Left ventricle myocardium superior (tissue), 1 donor: ENCODE data around the gene SLC30A2. TPM values are rescaled to one million over a fixed set of nuclear protein-coding genes. Genes with fewer than 3 reads are reported as not detected.

Experiments used
- ATAC-seq: fragments of 200-7000 bp; cut with Tn5 transposase; one replicate; pipeline ENCODE4 v1.9.1; 2020; ENCODE audit warnings: mild to moderate bottlenecking, moderate library complexity
- DNase-seq: peaks from one replicate; pipeline ENCODE4 v3.0.0-alpha.2; 2020
- intact Hi-C: fragments of 100-400 bp; cut with micrococcal nuclease; formaldehyde crosslinking; loops from one replicate; pipeline ENCODE4 v1.11.0; 2022
- total RNA-seq: library from RNA; stranded (reverse); fragmentation: NEBNext Ultra II Directional; extraction: Animal tissue kit (Norgen Biotek cat#: 25700); gene quantifications from one replicate; pipeline ENCODE4 v1.2.1, GENCODE V29; 2021
- donor health status: DM: no; HTN: yes; CAD: no; lungs with severe emphysema.

The SLC30A2 gene
- total RNA-seq, 1 donor from 2014 or later, result 6.4 TPM

DNA sequence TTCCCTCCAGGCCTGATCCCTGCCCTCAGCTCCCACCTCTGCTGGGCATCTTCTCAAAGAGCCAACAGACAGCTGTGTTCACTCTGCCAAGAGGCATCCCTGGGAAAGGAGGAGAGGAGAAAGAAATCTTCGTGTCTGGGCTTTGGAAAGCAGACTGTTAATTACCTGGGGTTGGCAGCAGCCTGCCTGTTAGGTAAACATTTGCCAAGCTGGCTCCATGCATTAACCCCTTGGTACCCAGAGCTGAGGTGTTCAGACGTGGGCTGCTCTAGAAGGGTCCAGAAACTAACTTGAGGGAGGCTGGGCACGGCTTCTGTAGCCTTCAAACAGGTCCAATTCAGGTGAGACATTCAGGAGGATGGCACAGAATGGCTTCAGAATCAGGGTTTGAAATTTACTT is 33.1 kb downstream of the SLC30A2 start:
- ATAC-seq, result no peak
- DNase-seq, result no peak
- intact Hi-C loops, result no loop called here

DNA sequence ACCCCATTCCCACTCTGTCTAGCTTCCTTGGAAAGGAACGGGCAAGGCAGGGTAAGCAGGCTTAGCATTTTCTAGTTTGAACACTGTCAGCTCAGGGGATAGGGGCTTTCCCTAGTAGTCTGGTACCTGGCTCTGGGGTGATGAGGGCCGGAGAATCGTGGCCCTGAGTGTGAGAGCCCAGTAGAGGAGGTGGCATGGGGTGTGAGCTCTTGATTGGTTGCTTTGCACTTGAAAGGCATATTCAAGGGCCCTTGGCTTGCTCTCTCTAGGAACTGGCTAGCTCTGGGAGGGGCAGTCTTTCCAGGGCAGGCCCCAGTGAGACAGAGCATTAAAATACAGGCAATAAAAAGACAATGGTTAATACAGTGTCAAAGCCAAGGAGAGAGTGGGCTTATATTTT is 35.1 kb downstream of the SLC30A2 start:
- intact Hi-C loops, result no loop called here
- DNase-seq (no peak), ATAC-seq (no peak)

DNA sequence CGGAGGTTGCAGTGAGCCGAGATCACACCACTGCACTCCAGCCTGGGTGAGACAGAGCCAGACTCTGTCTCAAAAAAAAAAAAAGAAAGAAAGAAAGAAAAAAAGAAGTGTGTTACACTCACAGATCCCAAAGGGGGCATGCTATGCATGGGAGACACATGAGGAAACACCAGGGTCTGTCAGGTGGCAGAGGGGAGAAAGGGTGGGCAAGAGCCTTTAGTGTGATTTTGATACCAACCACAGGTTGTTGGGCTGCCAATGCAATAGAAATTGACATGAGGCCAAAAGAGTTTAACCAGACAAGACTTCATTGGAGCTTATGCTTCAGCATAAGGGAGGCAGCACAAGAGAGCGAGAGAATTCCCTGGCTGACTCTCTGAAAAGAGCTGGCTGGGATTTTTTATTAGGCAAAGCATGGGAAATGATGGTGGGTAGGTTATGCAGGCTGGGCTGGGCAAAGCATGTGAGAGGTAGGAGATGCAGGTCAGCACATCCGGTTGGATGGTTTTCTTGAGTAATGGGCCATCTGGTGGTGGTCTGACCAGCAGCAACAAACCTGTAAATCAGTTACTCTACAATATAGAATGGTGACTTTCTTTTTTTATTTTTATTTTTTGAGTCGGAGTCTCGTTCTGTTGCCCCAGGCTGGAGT is 36.0 kb downstream of the SLC30A2 start:
- DNase-seq, result no peak
- intact Hi-C loops, result no loop called here

DNA sequence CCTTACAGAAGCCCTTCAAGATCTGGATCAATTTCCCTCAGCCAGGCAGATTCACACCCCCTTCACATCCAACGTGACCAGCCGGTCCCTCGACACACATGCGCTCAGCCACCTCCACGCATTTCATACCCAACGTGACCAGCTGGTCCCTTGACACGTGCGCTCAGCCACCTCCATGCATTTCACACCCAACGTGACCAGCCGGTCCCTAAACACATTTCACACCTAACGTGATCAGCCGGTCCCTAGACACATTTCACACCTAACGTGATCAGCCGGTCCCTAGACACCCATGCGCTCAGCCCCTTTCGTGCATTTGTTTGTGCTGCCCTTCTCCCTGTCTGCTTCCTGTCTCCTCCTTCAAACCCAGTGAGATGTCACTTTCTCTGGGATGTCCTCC is 39.2 kb downstream of the SLC30A2 start:
- ATAC-seq, result no peak
- no peak for DNase-seq
- intact Hi-C loops, result no loop called here

More for the DNA sequence above, 36.0 kb downstream of the SLC30A2 start:
- no peak for ATAC-seq

DNA sequence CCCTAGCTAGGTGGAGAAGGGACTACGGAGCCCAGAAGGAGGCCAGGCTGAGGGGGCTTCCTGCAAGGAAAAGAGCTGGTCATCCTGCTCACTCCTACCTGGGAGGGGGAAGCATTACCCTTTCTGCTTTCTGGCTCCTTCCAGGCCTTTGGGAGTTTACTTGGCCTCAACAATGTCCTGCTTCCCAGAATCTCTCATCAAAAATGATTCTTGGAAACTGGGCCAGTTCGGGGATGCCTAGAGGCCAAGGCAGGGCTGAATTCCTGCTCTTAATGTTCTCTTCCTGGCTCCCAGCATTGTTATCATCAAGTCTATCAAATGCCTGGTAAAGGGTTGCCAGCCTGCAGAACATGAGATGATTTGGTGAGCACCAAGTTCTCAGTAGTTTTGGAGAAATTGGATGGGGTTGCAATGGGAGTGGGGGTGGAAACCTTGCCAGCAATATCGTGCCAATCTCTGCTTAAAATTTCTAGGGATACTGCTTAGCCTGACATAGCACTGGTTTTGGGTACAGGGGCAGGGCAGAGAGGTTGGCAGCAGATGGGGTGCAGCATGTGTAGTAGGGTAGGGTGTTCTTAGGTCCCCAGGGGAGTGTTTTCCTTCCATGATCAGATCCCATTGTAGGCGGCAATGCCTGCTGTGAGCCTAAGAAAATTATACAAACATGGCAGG is 40.3 kb downstream of the SLC30A2 start:
- intact Hi-C loops, result no loop called here
- DNase-seq, result no peak
- ATAC-seq, result no peak

DNA sequence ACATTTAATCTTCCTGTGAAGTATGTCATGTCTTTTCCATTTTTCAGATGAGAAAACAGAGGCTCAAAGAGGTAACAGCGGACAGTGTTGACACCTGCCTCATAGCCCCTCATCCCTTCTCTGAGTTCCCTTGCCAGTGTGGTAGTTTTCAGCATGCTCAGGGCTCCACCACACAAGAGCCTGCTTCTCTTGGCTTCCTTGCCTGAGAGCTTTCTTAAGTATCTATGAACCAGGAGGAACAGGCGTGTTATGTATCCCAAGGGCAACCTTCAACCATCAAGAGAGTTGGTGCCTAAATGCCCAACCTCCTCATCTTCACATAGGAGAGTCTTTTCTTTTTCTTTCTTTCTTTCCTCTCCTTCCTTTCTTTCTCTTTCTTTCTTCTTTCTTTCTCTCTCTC is 42.2 kb downstream of the SLC30A2 start:
- intact Hi-C loops, result no loop called here
- ATAC-seq (no peak), DNase-seq (no peak)

DNA sequence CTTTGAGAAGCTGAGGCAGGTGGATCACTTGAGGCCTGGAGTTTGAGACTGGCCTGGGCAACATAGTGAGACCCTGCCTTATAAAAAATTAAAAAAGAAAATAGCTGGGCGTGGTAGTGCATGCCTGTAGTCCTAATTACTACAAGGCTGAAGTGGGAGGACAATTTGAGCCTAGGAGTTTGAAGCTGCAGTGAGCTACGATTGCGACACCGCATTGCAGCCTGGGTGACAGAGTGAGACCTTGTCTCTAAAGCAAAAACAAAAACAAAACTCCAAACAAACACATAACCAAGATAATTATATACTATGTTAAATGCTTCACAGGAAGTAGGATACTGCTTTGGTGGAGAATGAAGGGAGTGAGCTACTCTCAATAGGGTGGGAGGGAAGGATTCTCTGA is 42.7 kb downstream of the SLC30A2 start:
- intact Hi-C loops, result no loop called here
- no peak for ATAC-seq
- no peak for DNase-seq

DNA sequence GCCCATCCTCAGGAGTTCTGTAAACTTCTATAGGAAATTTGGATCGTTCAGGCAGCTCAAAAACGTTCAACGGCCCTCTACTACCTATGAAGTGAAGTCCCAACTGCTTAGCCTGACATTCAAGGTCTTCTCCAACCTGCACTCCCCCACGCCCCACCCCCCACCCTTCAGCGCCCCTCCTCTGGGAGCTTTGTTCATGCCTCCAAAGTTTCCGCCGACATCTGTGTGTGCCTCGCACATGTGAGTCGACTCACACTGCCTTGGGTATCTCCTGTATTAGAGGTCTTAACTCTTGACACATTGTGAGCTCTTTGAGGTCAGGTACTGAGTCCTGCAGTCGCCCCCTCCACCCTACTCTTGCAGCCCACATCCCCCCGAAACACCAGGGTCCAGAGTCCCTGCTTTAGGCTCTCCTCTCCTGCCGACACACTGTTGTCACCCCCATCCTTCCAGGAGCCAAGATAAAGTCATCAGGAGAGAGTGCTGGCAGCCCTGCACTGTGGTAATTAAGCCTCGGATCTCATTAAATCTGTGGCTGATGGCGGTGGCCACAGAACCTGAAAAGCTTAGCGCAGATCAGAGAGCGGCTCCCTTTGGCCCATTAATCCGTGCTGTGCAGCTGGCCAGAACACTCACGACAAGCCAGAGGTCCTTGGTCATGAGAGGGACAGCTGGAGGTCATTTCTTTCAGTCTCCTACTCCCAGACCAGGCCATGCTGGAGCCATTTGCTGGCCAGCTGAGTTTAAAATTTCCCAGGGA is 46.7 kb downstream of the SLC30A2 start:
- DNase-seq (no peak), ATAC-seq (no peak)
- intact Hi-C loops, result loop anchor here (5.0 kb wide), 1 partner anchor 97 kb away; no protein-coding TSS in a partner anchor

DNA sequence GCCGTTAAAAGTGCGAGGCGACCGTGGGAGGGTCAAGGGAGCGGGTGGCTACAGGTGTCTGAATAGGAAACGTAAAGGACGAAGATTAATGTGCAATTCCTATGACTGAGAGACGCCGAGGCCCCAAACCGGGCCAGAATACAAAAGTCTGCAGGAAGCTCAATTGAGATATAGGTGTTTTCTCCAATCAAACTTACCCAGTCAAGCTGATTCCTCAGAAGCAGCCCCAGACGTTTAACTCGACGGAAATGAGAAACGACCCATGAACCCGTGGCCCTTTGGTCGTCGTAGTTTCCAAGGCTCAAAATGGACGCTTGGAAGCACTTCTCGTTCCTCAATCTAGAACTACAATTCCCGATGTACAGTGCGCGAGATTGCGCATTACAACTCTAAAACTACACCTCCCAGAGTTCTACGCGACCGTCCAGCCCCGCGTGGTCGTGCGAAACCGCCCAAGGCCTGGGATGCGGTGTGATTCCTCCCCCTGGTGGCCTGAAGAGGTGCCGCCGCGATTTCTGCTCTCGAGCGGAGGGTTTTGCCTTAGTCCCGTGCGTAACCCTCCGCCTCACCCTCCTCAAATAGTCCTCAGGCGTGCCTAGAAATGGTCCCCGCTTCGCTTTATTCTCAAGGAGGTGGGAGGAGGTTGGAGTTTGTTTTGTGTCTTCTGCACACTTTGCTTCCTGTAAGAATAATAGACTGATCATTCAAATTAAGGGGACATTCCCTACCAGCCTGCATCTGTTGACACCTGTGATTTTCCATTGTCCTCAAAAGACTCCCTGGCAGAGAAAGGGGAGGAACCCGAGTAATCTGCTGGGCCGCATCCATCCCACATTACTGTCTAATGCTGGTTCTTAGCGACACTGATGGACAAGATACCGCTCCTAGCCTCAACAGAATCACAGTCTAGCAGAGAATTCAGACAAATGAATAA is 47.8 kb downstream of the SLC30A2 start, which contains the start of gene PAFAH2:
PAFAH2 (minus strand) TSS at position 236 of the 934 bp plus-strand sequence. CDS start 7,247 bp downstream, outside the sequence.
- intact Hi-C loops, result loop anchor here (5.0 kb wide), 1 partner anchor 96 kb away; no protein-coding TSS in a partner anchor
- ATAC-seq, result peak; percentile 99

DNA sequence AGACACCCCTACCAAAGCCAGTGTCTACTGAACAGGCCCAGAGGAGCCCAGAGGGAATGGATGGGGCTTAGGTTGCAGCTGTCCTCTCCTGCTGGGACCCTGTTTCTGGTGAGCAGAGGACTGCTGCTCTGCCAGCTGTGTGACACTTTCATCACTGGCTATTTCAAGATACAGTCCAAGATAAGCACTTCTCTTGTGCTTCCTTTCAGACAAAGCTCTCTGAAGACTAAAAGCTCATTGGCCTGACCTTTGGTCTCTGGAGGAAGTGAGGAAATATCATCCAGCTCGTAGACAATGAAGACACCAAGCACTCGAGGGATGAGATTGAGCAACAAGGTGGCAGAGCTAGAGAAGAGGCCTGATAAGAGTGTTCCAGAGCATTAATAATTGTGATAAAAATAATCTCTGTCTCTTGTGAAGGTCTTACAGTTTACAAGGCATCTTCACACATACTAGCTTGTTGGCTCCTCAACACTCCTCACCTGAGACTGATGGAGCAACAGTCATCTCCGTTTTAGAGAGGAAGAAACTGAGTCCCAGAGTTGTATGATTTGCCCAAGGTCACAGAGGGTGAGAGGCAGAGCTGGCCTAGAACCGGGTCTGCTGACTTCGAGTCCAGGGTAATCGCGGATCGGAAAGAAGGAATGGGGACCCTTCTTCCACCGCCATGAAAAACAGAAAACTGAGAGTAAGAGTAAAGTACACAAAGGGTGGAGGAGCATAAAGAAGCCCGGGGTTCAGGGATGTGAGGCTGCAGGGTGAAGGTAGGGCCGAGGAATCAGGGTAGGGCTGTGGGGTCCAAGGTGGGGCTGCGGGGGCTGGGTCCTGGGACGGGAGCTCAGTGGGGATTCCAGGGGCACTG is 48.7 kb downstream of the SLC30A2 start:
- intact Hi-C loops, result loop anchor here (5.0 kb wide), 1 partner anchor 95 kb away; no protein-coding TSS in a partner anchor
- DNase-seq (no peak), ATAC-seq (peak; percentile 18)

More for the DNA sequence above, 47.8 kb downstream of the SLC30A2 start, which contains the start of gene PAFAH2:
- DNase-seq, result peak; percentile 97

DNA sequence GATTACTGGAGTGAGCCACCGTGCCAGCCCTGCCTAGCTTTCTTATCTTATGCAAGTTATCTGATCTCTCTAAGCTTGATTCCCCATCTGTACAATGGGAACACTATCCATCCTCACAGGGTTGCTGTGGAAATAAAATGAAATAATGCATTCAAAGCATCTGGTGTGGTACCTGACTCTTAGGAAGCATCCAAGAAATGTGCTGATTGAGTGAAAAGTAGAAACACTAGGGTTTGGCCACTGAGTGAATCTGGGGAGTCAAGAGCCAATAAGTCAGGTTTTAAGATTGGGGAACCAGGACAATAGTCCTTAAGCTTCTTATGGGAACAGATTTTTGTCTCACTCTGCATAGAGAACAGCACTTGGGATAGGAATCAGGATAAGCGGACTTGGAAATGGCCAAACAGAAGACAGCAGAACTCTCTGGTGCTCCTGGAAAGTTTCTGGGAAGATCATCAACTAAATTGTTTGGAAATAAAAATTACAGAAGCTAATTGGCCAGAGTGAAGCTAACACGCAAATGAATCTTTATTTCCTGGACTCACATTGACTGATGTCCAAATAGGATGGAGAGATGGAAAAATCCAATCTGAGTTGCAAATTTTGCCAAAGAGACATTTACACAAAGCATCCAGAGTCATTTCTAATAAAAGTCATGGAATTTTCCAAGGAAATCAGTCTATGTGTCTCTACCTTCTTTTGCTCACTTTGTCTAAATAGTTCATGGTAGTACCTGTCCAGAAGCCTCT is 51.3 kb downstream of the SLC30A2 start:
- ATAC-seq, result no peak
- no peak for DNase-seq
- intact Hi-C loops, result loop anchor here (5.0 kb wide), 1 partner anchor 92 kb away; no protein-coding TSS in a partner anchor

DNA sequence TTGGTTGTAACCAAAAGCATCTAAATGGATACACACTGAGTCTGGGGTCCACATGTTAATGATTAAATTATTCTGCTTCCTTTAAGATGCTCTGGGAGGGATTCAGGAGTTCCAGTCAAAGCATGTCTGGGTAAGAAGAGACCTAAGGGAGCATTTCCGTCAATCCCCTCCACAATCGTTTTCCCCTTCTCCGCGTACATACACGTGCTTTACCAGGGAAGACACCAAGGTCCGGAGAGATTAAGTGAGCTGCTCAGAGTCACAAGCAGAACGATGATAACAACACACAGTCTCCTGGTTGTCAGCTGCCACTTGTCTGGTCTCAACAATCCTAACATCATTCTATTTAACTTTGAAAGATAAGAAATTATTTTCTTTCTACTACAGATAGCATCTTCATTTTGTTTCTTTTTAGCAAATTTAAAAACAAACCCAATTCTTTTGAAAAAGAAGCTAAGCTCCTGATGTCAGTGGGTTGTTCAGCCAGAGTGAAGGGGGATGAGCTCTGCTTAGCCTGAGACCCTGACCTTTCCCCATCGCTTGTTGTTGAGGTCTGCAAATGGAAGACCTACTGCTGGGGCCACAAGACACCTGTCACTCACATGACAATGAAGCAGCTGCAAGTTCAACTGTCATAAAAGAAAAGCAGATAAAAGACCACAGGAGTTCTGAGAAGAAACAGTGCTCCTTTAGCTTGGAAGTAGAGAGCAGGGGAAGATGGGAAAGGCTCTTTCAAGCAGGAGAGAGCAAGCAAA is 52.5 kb downstream of the SLC30A2 start:
- ATAC-seq (no peak), DNase-seq (no peak)
- intact Hi-C loops, result no loop called here

DNA sequence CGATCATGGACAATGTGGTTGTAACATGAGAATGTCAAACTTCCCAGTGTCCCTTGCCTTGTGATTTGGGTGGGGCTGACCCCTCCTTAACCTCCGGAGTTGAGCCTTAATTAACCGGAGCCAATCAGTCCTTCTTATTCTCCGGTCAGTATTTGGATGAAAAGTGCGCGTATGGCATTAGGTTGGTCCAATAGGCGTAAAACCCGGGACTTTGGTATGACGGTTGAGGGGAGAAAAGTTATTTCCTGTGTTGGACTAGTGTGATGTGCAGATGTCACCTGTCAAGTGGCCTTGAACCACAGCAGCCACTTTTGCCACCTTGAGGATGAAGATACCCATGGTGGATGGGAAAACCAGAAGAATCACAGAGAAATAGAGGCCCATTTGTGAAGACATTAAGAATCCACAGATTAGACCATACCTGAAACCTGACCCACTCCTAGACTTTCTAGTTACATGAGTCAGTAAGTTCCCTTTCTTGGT is 53.2 kb downstream of the SLC30A2 start:
- no peak for ATAC-seq
- no peak for DNase-seq
- intact Hi-C loops, result no loop called here

DNA sequence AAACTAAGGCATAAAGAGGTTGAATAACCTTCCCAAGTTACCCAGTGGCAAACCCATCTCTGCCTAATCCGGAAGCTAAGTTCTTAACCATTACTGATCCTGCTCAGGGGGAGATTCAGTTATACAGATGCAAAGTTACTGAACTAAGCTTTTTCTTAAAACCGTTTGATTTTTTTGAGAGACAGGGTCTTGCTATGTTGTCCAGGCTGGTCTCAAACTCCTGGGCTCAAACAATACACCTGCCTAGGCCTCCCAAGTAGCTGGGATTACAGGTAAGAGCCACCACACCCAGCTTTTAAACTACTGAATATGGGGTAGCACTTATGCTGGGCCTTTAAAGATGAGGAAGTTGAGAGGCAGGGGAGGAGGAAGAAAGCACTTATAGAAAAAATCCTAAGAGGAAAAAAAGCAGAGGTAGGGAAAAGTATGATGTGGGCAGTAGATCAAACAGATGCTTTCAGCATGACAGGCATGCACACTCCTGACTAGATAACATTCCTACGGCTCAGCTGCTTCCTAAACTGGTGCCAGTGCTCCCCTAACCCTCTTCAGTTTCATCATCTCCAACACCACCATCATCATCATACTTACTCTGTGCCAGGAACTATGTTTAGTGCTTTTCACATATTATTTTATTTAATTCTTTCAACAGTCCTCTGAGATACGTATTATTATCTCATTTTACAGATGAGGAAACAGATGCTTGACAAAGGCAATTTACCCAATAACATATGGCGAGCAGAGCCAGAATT is 53.8 kb downstream of the SLC30A2 start:
- intact Hi-C loops, result no loop called here
- DNase-seq (no peak), ATAC-seq (no peak)

DNA sequence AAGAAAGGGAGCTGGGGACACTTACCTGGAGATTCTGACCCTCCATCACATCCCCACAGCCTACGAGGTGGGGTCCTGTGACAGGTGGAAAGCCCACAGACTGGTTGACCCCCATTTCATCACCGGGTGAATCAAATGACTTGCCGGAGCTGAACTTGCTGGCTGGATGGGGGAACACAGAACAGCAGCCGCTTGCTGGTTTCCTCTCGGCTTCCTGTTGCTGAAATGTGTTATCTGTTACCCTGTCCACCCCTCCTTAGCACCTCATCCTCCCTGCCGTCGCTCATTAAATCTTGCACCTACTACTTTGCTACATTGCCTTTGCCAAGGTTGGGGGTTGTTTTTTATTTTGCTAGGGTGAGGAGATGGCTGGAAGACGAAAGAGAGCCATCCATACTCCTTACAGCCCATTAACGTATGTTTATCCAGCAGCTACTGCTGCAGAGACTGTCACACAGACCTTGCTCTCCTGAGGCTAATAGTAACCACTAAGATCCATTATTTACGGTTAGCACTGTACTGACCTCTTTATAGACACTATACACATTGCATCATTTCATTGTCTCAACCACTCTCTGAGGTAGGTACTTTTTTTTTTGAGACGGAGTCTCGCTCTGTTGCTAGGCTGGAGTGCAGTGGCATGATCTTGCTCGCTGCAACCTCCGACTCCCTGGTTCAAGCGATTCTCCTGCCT is 55.1 kb downstream of the SLC30A2 start:
- peak; percentile 63 for ATAC-seq
- DNase-seq, result no peak
- intact Hi-C loops, result no loop called here
